PC-3 (cell line): ENCODE data around the gene CCS.

Source experiments
- EZH2phosphoT487 ChIP-seq: fragments of 300-600 bp; sonication (generic); IDR thresholded peaks from 2 replicates; pipeline ENCODE4 v1.6.1; 2018; ENCODE audit warnings: mild to moderate bottlenecking, antibody characterized with exemption, low read length, borderline replicate concordance
- TF ChIP-seq, protein P1 (sequence below): fragments of 300-600 bp; sonication (generic); conservative IDR thresholded peaks from 2 replicates; pipeline ENCODE4 v1.5.1; 2017; ENCODE audit warnings: antibody characterized with exemption, low read depth, mild to moderate bottlenecking, low read length

DNA sequence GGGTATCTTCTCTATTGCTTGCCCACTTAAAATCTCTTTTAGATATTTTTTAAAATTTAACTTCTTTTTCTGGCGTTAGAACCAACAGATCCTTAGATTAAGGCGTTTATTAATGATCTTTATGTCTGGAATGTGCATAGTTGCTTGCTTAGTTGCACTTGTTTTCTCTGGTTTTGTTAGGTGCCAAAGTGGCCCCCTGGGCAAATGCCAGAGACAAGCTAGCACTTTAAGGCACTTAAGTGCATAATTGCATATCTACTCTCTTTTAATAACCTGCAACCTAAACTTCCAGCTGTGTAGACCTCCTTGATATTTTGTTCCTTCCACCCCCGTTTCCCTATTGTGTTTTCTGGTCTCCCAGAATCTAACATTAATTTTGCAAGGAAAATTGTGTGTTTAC, 48.8 kb downstream of the CCS start:
- TF ChIP-seq EZH2phosphoT487 = no peak
- TF ChIP-seq, protein P1, sequence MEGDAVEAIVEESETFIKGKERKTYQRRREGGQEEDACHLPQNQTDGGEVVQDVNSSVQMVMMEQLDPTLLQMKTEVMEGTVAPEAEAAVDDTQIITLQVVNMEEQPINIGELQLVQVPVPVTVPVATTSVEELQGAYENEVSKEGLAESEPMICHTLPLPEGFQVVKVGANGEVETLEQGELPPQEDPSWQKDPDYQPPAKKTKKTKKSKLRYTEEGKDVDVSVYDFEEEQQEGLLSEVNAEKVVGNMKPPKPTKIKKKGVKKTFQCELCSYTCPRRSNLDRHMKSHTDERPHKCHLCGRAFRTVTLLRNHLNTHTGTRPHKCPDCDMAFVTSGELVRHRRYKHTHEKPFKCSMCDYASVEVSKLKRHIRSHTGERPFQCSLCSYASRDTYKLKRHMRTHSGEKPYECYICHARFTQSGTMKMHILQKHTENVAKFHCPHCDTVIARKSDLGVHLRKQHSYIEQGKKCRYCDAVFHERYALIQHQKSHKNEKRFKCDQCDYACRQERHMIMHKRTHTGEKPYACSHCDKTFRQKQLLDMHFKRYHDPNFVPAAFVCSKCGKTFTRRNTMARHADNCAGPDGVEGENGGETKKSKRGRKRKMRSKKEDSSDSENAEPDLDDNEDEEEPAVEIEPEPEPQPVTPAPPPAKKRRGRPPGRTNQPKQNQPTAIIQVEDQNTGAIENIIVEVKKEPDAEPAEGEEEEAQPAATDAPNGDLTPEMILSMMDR = no peak
